Activated CD8-positive, alpha-beta memory T cell treated with anti-CD3 and anti-CD28 coated beads, Interleukin-2, amount 10 ng/mL, durations not matched to agents 7 days and 5 days (primary cell): ENCODE results near the gene FIZ1. TPM values are rescaled to one million over a fixed set of nuclear protein-coding genes. Genes with fewer than 3 reads are reported as not detected.
A peak's percentile ranks its signal among the peaks of the same experiment; 100 is the strongest.

Experiments
- ATAC-seq: fragments of 150-1000 bp; cut with Tn5 transposase; one replicate; pipeline ENCODE4 v1.10.0; 2021; ENCODE audit warnings: moderate library complexity
- CTCF ChIA-PET: fragments of 350-600 bp; sonication (Branson Sonifier 250); formaldehyde crosslinking; loops from one replicate; lab custom pipeline; 2021; ENCODE audit warnings: antibody characterized with exemption; lab: Charles Lee
- DNase-seq: peaks from one replicate; pipeline ENCODE4 v3.0.0-alpha.2; 2020
- H3K27ac Mint-ChIP-seq: one replicate; pipeline ENCODE4 v1.8.0; 2021; ENCODE audit warnings: mild to moderate bottlenecking, mixed read lengths
- H3K27me3 Mint-ChIP-seq: one replicate; pipeline ENCODE4 v1.8.0; 2021; ENCODE audit warnings: mixed read lengths
- H3K36me3 Mint-ChIP-seq: one replicate; pipeline ENCODE4 v1.8.0; 2021; ENCODE audit warnings: mild to moderate bottlenecking, mixed read lengths
- H3K4me1 Mint-ChIP-seq: one replicate; pipeline ENCODE4 v1.8.0; 2021; ENCODE audit warnings: mixed read lengths
- H3K4me3 Mint-ChIP-seq: one replicate; pipeline ENCODE4 v1.8.0; 2021; ENCODE audit warnings: mild to moderate bottlenecking, moderate library complexity, mixed read lengths
- H3K9me3 Mint-ChIP-seq: one replicate; pipeline ENCODE4 v1.8.0; 2022; ENCODE audit warnings: low read depth, mixed read lengths
- total RNA-seq, 2 experiments: library from RNA; stranded (reverse); gene quantifications; one replicate each; pipeline ENCODE4 v1.2.3, GENCODE V29; 2021

Gene FIZ1
- total RNA-seq, 2 experiments from 2014 or later: 13.0 to 15.7 TPM

DNA sequence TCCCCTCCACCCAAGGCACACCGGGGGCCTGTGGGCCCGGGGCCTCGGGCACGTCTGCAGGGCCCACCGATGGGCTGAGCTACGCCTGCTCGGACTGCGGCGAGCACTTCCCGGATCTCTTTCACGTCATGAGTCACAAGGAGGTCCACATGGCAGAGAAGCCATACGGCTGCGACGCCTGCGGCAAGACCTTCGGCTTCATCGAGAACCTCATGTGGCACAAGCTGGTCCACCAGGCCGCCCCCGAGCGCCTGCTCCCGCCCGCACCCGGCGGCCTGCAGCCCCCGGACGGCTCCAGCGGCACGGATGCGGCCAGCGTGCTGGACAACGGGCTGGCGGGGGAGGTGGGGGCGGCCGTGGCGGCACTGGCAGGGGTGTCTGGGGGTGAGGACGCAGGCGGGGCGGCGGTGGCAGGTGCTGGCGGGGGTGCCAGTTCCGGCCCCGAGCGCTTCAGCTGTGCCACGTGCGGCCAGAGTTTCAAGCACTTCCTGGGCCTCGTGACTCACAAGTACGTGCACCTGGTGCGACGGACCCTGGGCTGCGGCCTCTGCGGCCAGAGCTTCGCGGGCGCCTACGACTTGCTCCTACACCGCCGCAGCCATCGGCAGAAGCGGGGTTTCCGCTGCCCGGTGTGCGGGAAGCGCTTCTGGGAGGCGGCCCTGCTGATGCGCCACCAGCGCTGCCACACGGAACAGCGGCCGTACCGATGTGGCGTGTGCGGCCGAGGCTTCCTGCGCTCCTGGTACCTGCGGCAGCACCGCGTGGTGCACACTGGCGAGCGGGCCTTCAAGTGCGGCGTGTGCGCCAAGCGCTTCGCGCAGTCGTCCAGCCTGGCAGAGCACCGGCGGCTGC, 16.5 kb upstream of the FIZ1 start:
- Mint-ChIP-seq H3K27ac (no peak overlapping the region), H3K4me3 (no peak overlapping the region), H3K36me3 (peaks cover 34% of the 10 kb centered on the region), H3K4me1 (peaks cover 16% of the 10 kb centered on the region), H3K9me3 (no peaks in the 10 kb centered on the region), H3K27me3 (no peaks in the 10 kb centered on the region)
- DNase-seq: no peak
- no peak for ATAC-seq
- CTCF ChIA-PET: interaction anchor here (0.9 kb wide), 1 partner anchor 112 kb away, joined by 3 read pairs; no protein-coding TSS in a partner anchor

DNA sequence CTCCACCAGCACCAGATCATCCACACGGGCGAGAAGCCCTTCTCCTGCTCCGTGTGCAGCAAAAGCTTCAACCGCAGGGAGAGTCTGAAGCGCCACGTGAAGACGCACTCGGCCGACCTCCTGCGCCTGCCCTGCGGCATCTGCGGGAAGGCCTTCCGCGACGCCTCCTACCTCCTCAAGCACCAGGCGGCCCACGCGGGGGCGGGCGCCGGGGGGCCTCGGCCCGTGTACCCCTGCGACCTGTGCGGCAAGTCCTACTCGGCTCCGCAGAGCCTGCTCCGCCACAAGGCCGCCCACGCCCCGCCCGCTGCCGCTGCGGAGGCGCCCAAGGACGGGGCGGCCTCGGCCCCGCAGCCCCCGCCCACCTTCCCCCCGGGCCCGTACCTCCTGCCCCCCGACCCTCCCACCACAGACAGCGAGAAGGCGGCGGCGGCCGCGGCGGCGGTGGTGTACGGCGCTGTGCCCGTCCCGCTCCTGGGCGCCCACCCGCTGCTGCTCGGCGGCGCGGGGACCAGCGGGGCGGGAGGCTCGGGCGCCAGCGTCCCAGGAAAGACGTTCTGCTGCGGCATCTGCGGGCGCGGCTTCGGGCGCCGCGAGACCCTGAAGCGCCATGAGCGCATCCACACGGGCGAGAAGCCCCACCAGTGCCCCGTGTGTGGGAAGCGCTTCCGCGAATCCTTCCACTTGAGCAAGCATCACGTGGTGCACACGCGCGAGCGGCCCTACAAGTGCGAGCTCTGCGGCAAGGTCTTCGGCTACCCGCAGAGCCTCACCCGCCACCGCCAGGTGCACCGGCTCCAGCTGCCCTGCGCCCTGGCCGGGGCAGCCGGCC, 15.6 kb upstream of the FIZ1 start:
- CTCF ChIA-PET: interaction anchor here (0.9 kb wide), 1 partner anchor 111 kb away, joined by 3 read pairs; no protein-coding TSS in a partner anchor
- H3K4me3 Mint-ChIP-seq: no peak overlapping the region
- ATAC-seq (no peak), DNase-seq (no peak)
- H3K4me1 Mint-ChIP-seq: peaks cover 8% of the 10 kb centered on the region
- H3K27me3 Mint-ChIP-seq: no peaks in the 10 kb centered on the region
- no peak overlapping the region for H3K27ac Mint-ChIP-seq
- peaks cover 30% of the 10 kb centered on the region for H3K36me3 Mint-ChIP-seq
- H3K9me3 Mint-ChIP-seq: no peaks in the 10 kb centered on the region

DNA sequence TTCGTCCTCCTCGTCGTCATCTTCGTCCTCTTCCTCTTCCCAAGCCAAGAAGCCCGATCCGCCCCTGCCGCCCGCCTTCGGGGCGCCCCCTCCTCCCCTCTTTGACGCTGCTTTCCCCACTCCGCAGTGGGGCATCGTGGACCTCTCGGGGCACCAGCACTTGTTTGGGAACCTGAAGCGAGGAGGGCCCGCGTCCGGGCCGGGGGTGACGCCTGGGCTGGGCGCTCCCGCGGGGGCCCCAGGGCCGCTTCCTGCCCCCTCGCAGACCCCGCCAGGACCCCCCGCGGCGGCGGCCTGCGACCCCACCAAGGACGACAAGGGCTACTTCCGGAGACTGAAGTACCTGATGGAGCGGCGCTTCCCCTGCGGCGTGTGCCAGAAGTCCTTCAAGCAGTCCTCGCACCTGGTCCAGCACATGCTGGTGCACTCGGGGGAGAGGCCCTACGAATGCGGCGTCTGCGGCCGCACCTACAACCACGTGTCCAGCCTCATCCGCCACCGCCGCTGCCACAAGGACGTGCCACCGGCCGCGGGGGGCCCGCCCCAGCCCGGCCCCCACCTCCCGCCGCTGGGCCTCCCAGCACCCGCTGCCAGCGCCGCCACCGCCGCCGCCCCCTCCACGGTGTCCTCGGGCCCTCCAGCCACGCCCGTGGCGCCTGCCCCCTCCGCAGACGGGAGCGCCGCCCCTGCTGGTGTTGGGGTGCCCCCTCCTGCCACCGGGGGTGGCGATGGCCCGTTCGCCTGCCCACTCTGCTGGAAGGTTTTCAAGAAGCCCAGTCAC, 14.8 kb upstream of the FIZ1 start:
- Mint-ChIP-seq H3K9me3 (no peaks in the 10 kb centered on the region), H3K27me3 (no peaks in the 10 kb centered on the region), H3K4me1 (peaks cover 2% of the 10 kb centered on the region), H3K36me3 (peaks cover 35% of the 10 kb centered on the region), H3K27ac (no peak overlapping the region), H3K4me3 (no peak overlapping the region)
- DNase-seq (no peak), ATAC-seq (no peak)
- CTCF ChIA-PET: no interaction called here

DNA sequence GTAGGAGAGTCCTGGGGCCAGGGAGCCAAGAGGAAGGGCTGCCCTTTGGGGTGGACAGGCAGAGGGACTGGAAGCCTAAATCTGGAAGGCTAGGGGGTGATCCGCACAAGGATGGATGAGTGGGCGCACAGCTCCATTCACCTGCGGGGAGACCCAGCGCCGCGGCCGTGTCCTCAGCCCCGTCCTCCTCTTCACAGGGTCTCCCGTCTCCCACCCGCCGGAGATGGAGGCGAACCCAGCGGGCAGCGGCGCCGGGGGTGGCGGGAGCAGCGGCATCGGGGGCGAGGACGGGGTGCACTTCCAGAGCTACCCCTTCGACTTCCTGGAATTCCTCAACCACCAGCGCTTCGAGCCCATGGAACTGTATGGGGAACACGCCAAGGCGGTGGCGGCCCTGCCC, 14.1 kb upstream of the FIZ1 start:
- no peaks in the 10 kb centered on the region for H3K9me3 Mint-ChIP-seq
- DNase-seq: no peak
- H3K36me3 Mint-ChIP-seq: peaks cover 39% of the 10 kb centered on the region
- no peak overlapping the region for H3K27ac Mint-ChIP-seq
- CTCF ChIA-PET: no interaction called here
- no peak overlapping the region for H3K4me3 Mint-ChIP-seq
- peaks cover 6% of the 10 kb centered on the region for H3K4me1 Mint-ChIP-seq
- ATAC-seq: no peak
- H3K27me3 Mint-ChIP-seq: no peaks in the 10 kb centered on the region

DNA sequence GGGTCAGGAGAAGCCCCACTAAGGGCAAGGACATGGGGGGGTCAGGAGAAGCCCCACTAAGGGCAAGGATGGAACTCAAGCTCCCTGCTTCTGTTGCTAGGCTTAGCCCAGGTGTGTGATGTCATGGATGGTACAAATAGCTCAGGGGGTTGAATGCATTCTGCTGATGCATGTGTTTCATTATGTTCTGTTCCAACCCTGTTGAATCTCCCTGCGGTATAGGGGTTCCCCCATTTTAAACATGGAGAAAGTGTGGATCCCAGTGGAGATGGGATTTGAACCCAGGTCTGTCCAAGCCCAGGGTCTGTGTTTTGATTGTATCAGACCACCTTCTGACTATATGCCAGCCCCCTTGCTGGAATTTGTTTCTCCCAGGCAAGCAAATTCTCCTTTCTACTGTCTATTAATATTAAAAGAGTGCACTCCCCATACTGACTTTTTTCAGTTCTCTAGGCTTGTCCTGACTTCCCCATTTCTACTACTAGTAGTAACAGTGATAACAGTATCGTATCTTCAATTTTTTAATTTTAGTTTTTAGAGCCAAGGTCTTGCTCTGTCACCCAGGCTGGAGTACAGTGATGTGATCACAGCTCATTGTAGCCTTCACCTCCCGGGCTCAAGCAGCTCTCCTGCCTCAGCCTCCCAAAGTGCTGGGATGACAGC, 12.8 kb upstream of the FIZ1 start:
- H3K4me1 Mint-ChIP-seq: peaks cover 15% of the 10 kb centered on the region
- CTCF ChIA-PET: interaction anchor here (1.2 kb wide), 1 partner anchor 19 kb away, joined by 4 read pairs; no protein-coding TSS in a partner anchor
- no peak overlapping the region for H3K27ac Mint-ChIP-seq
- no peak overlapping the region for H3K4me3 Mint-ChIP-seq
- no peaks in the 10 kb centered on the region for H3K9me3 Mint-ChIP-seq
- DNase-seq (no peak), ATAC-seq (no peak)
- H3K36me3 Mint-ChIP-seq: peaks cover 36% of the 10 kb centered on the region
- H3K27me3 Mint-ChIP-seq: no peaks in the 10 kb centered on the region

DNA sequence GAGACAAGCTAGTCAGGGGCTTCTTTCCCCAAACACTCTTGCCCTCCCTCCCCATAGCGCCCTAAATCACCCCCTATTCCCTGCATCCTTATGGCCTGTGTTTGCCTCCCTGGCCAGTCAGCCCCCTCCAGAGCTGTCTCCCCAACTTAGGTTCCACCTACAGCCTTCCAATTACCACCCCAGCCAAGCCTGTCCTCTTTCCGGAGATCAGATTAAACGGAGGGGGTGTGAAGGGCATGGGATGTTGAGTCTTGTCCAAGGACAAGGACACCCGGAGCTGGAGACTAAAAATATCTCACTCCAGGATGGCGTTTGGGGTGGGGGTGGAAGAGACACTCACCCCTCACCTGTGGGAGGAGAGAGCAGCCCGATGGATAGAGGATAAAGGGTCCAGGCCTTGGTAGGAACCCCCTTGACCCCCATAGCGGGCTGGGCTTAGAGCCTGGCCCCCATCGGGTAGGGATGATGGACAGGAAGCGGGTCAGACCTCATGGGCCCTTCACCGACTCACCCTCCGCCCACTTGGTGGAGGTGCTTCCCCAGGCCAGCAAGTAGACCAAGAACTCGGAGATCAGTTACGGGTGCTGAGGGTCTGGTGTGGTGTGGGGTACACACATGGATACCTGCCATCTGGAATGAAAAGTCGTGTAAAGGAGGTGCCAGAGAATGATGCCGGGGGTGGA, 12.1 kb upstream of the FIZ1 start:
- CTCF ChIA-PET: interaction anchor here (1.1 to 1.5 kb wide), 3 partner anchors 14 to 21 kb away, joined by 3 to 4 read pairs (median 4); no protein-coding TSS in a partner anchor
- no peaks in the 10 kb centered on the region for H3K9me3 Mint-ChIP-seq
- peaks cover 22% of the 10 kb centered on the region for H3K4me1 Mint-ChIP-seq
- no peak for ATAC-seq
- no peak overlapping the region for H3K4me3 Mint-ChIP-seq
- no peak for DNase-seq
- no peak overlapping the region for H3K27ac Mint-ChIP-seq
- no peaks in the 10 kb centered on the region for H3K27me3 Mint-ChIP-seq
- peaks cover 33% of the 10 kb centered on the region for H3K36me3 Mint-ChIP-seq

- ATAC-seq: no peak
- Mint-ChIP-seq H3K9me3 (no peaks in the 10 kb centered on the region), H3K27me3 (no peaks in the 10 kb centered on the region), H3K27ac (no peak overlapping the region), H3K4me1 (peaks cover 34% of the 10 kb centered on the region), H3K36me3 (peaks cover 30% of the 10 kb centered on the region), H3K4me3 (no peak overlapping the region)
- CTCF ChIA-PET: interaction anchor here (1.6 kb wide), 1 partner anchor 15 kb away, joined by 4 read pairs; the partner anchor contains the start of gene ZNF784
- DNase-seq: no peak
These were observed 10.0 kb upstream of the FIZ1 start for GRCh38 chr19:55609326-55609725.

- no peak for DNase-seq
- Mint-ChIP-seq H3K4me1 (peaks cover 40% of the 10 kb centered on the region), H3K27ac (peak overlapping the region; percentile 95), H3K36me3 (peaks cover 25% of the 10 kb centered on the region), H3K27me3 (no peaks in the 10 kb centered on the region), H3K9me3 (no peaks in the 10 kb centered on the region), H3K4me3 (peak overlapping the region; percentile 92)
- no peak for ATAC-seq
- CTCF ChIA-PET: interaction anchor here (0.9 to 4.2 kb wide), 23 partner anchors 10 to 466 kb away, joined by 3 to 44 read pairs (median 5); partner anchors contain the start of genes U2AF2, ZNF579, ZNF628 and ZNF784
These were observed 7.5 kb upstream of the FIZ1 start for GRCh38 chr19:55606817-55607216.

DNA sequence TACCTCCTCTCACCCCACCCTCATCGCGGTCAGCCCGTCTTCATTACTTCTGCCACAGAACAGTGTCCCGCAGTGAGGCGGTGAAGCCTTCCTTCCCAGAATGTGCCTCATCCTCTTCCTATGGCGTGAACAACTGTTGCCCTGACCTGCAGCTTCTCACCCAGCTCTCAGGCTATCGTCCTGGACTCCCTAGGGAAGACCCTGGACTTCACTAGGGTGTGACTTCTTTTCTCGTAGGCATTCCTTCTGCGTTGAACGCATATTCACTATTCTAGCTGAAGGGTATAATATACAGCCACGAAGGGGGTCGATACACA, 7.1 kb upstream of the FIZ1 start:
- Mint-ChIP-seq H3K27me3 (no peaks in the 10 kb centered on the region), H3K36me3 (peaks cover 25% of the 10 kb centered on the region), H3K27ac (peak overlapping the region; percentile 95), H3K4me1 (peaks cover 44% of the 10 kb centered on the region), H3K9me3 (no peaks in the 10 kb centered on the region), H3K4me3 (peak overlapping the region; percentile 92)
- no peak for ATAC-seq
- CTCF ChIA-PET: interaction anchor here (0.9 to 4.2 kb wide), 25 partner anchors 10 to 465 kb away, joined by 3 to 44 read pairs (median 5); partner anchors contain the start of genes U2AF2, ZNF579, ZNF628 and ZNF784
- no peak for DNase-seq

GRCh38 chr19:55605637-55606470, 6.5 kb upstream of the FIZ1 start, which contains the start of gene ZNF865:
Gene ZNF865, plus strand, starts transcription at chr19:55605647. Its CDS starts 7,972 bp downstream, at chr19:55613619.
- Mint-ChIP-seq H3K27ac (peak within 1 kb of the TSS; percentile 95), H3K27me3 (no peaks in the 10 kb centered on the region), H3K4me1 (peaks cover 50% of the 10 kb centered on the region), H3K9me3 (no peaks in the 10 kb centered on the region), H3K36me3 (peaks cover 25% of the 10 kb centered on the region), H3K4me3 (peak within 1 kb of the TSS; percentile 92)
- ATAC-seq: peak; percentile 34
- CTCF ChIA-PET: interaction anchor here (0.6 to 4.2 kb wide), 28 partner anchors 9 to 465 kb away, joined by 3 to 44 read pairs (median 4); partner anchors contain the start of genes ISOC2, U2AF2, ZNF579 and ZNF628
- DNase-seq: peak; percentile 83

GRCh38 chr19:55605207-55605636, 5.9 kb upstream of the FIZ1 start:
- Mint-ChIP-seq H3K27ac (peak overlapping the region; percentile 92), H3K36me3 (peaks cover 25% of the 10 kb centered on the region), H3K9me3 (no peaks in the 10 kb centered on the region), H3K4me1 (peaks cover 50% of the 10 kb centered on the region), H3K4me3 (peak overlapping the region; percentile 81), H3K27me3 (no peaks in the 10 kb centered on the region)
- DNase-seq: peak; percentile 99
- CTCF ChIA-PET: interaction anchor here (0.6 to 4.2 kb wide), 19 partner anchors 11 to 350 kb away, joined by 3 to 44 read pairs (median 7); partner anchors contain the start of genes ISOC2, U2AF2, ZNF628 and ZNF784
- ATAC-seq: peak; percentile 86
